K562 (cell line): Measurements from ENCODE around the gene OGFR. TPM values are rescaled to one million over a fixed set of nuclear protein-coding genes. Genes with fewer than 3 reads are reported as not detected.
A peak's percentile ranks its signal among the peaks of the same experiment; 100 is the strongest.

Experiments
- CBX3 ChIP-seq, 2 experiments: IDR thresholded peaks; 1 replicate in 1 of 2; 2 replicates in 1 of 2; pipeline ENCODE4 v1.6.1; 2012; ENCODE audit warnings: inconsistent platforms in 2 of 2, low read length in 2 of 2, borderline replicate concordance in 1 of 2, control low read depth in 1 of 2
- FOXA1 ChIP-seq: fragments of 450-650 bp; IDR thresholded peaks from 2 replicates; pipeline ENCODE4 v1.6.1; 2016; ENCODE audit warnings: mild to moderate bottlenecking, borderline replicate concordance
- LCOR ChIP-seq: sonication (generic); formaldehyde crosslinking; IDR thresholded peaks from 2 replicates; pipeline ENCODE4 v1.8.0; 2022; ENCODE audit warnings: mild to moderate bottlenecking, missing genetic modification reagents
- MLX ChIP-seq, 2 experiments: fragments of 450-650 bp in 1 of 2; sonication (generic) in 1 of 2; formaldehyde crosslinking; conservative IDR thresholded peaks; 2 replicates each; pipeline versions ENCODE4 v1.4.0 to v1.8.1; 2020 to 2022; ENCODE audit warnings: mild to moderate bottlenecking in 1 of 2, missing genetic modification reagents in 1 of 2
- MTA3 ChIP-seq: fragments of 450-650 bp; formaldehyde crosslinking; IDR thresholded peaks from 2 replicates; pipeline ENCODE4 v1.6.1; 2017; ENCODE audit warnings: mild to moderate bottlenecking, borderline replicate concordance
- RBM39 ChIP-seq: fragments of 200-400 bp; formaldehyde crosslinking; optimal IDR thresholded peaks from 2 replicates; pipeline ENCODE3; 2018; ENCODE audit warnings: low read depth, low read length
- SRSF7 ChIP-seq: fragments of 200-400 bp; formaldehyde crosslinking; optimal IDR thresholded peaks from 2 replicates; pipeline ENCODE3; 2017; ENCODE audit warnings: mild to moderate bottlenecking, low read depth, low read length
- ZFP30 ChIP-seq: fragments of 250-450 bp; sonication (Bioruptor Pico); IDR thresholded peaks from 2 replicates; pipeline ENCODE4 v1.8.0; 2022; ENCODE audit warnings: moderate library complexity, mild to moderate bottlenecking, inconsistent platforms, borderline replicate concordance
- ZKSCAN1 ChIP-seq: fragments of 150-350 bp; IDR thresholded peaks from 2 replicates; pipeline ENCODE4 v1.6.1; 2016; ENCODE audit warnings: low read depth, low read length
- ZNF175 ChIP-seq: fragments of 200-800 bp; sonication (Bioruptor generic); IDR thresholded peaks from 2 replicates; pipeline ENCODE4 v1.6.1; 2016; ENCODE audit warnings: low read depth, mild to moderate bottlenecking, missing genetic modification characterization, missing compliant biosample characterization
- ZNF184 ChIP-seq: sonication (generic); formaldehyde crosslinking; IDR thresholded peaks from 2 replicates; pipeline ENCODE4 v1.5.0; 2020; ENCODE audit warnings: missing genetic modification reagents
- ZNF444 ChIP-seq: fragments of 250-450 bp; sonication (Bioruptor Pico); IDR thresholded peaks from 2 replicates; pipeline ENCODE4 v1.4.0; 2020; ENCODE audit warnings: mild to moderate bottlenecking, moderate library complexity
- ZNF655 ChIP-seq: fragments of 250-450 bp; sonication (Bioruptor Pico); IDR thresholded peaks from 2 replicates; pipeline ENCODE4 v1.5.0; 2021
- polyA plus RNA-seq, 8 experiments: library from polyadenylated mRNA; depleted of rRNA in 4 of 8; stranded (reverse) in 5 of 8; unstranded in 3 of 8; fragments of >200 nt; fragmentation: Nextera tagmentation in 2 of 8; fragmentation: Illumina TruSeq in 1 of 8; extraction: Ambion mirVana in 2 of 8; extraction: Trizol in 1 of 8; gene quantifications; 2 replicates each; pipeline versions ENCODE4 v1.2.1 to v1.2.3, GENCODE V29; 2011 to 2014; ENCODE audit warnings: inconsistent platforms in 1 of 8, missing spikeins in 1 of 8
- total RNA-seq, 7 experiments: library from RNA; depleted of rRNA in 6 of 7; stranded (reverse); fragments of >200 nt in 6 of 7; fragmentation: Illumina TruSeq in 2 of 7; extraction: Trizol in 2 of 7; gene quantifications; 2 replicates each; pipeline versions ENCODE4 v1.2.1 to v1.2.3, GENCODE V29; 2011 to 2021; ENCODE audit warnings: low replicate concordance in 1 of 7
- TF ChIP-seq, protein P1 (sequence below): fragments of 450-650 bp; formaldehyde crosslinking; IDR thresholded peaks from 2 replicates; pipeline ENCODE4 v1.4.0; 2020; ENCODE audit warnings: mild to moderate bottlenecking, moderate library complexity
- TF ChIP-seq, protein P2 (sequence below): sonication (generic); formaldehyde crosslinking; IDR thresholded peaks from 2 replicates; pipeline ENCODE4 v1.8.0; 2022; ENCODE audit warnings: missing genetic modification reagents, mild to moderate bottlenecking, borderline replicate concordance
- TF ChIP-seq, protein P3 (sequence below): fragments of 450-650 bp; IDR thresholded peaks from 2 replicates; pipeline ENCODE4 v1.6.1; 2018; ENCODE audit not compliant: partially characterized antibody

Gene OGFR
- total and polyA plus RNA-seq, 9 of the 15 experiments (the other 6 are each of a cell fraction or from before 2014, with no cell fraction given), result 0.39 to 56.3 (median 17.5) TPM

- TF ChIP-seq MLX (CRISPR knock-in tag; conservative IDR thresholded peaks at IDR 0.05) (no peak), SRSF7 (no peak), CBX3 (IDR thresholded peaks at IDR 0.05; ENCODE audit: borderline replicate concordance in 1 of 2, low read length in 2 of 2) (peak in 1 of 2 experiments; percentile 27; a peak in 1 of 3 replicates), RBM39 (no peak), ZNF444 (CRISPR knock-in tag) (no peak), MTA3 (no peak; the same call in 1 of the 2 replicates), LCOR (no peak), ZNF655 (CRISPR knock-in tag) (no peak), ZKSCAN1 (no peak), ZNF184 (CRISPR knock-in tag) (no peak), ZFP30 (no peak), FOXA1 (no peak), ZNF175 (CRISPR knock-in tag) (0 out of 2 replicates have a peak, but pooled peaks have one; percentile 36)
- TF ChIP-seq, protein P1, sequence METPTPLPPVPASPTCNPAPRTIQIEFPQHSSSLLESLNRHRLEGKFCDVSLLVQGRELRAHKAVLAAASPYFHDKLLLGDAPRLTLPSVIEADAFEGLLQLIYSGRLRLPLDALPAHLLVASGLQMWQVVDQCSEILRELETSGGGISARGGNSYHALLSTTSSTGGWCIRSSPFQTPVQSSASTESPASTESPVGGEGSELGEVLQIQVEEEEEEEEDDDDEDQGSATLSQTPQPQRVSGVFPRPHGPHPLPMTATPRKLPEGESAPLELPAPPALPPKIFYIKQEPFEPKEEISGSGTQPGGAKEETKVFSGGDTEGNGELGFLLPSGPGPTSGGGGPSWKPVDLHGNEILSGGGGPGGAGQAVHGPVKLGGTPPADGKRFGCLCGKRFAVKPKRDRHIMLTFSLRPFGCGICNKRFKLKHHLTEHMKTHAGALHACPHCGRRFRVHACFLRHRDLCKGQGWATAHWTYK, result peak; percentile 88; the same call in 1 of the 2 replicates
- TF ChIP-seq, protein P2, sequence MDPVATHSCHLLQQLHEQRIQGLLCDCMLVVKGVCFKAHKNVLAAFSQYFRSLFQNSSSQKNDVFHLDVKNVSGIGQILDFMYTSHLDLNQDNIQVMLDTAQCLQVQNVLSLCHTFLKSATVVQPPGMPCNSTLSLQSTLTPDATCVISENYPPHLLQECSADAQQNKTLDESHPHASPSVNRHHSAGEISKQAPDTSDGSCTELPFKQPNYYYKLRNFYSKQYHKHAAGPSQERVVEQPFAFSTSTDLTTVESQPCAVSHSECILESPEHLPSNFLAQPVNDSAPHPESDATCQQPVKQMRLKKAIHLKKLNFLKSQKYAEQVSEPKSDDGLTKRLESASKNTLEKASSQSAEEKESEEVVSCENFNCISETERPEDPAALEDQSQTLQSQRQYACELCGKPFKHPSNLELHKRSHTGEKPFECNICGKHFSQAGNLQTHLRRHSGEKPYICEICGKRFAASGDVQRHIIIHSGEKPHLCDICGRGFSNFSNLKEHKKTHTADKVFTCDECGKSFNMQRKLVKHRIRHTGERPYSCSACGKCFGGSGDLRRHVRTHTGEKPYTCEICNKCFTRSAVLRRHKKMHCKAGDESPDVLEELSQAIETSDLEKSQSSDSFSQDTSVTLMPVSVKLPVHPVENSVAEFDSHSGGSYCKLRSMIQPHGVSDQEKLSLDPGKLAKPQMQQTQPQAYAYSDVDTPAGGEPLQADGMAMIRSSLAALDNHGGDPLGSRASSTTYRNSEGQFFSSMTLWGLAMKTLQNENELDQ (CRISPR knock-in tag), result no peak
- TF ChIP-seq, protein P3, sequence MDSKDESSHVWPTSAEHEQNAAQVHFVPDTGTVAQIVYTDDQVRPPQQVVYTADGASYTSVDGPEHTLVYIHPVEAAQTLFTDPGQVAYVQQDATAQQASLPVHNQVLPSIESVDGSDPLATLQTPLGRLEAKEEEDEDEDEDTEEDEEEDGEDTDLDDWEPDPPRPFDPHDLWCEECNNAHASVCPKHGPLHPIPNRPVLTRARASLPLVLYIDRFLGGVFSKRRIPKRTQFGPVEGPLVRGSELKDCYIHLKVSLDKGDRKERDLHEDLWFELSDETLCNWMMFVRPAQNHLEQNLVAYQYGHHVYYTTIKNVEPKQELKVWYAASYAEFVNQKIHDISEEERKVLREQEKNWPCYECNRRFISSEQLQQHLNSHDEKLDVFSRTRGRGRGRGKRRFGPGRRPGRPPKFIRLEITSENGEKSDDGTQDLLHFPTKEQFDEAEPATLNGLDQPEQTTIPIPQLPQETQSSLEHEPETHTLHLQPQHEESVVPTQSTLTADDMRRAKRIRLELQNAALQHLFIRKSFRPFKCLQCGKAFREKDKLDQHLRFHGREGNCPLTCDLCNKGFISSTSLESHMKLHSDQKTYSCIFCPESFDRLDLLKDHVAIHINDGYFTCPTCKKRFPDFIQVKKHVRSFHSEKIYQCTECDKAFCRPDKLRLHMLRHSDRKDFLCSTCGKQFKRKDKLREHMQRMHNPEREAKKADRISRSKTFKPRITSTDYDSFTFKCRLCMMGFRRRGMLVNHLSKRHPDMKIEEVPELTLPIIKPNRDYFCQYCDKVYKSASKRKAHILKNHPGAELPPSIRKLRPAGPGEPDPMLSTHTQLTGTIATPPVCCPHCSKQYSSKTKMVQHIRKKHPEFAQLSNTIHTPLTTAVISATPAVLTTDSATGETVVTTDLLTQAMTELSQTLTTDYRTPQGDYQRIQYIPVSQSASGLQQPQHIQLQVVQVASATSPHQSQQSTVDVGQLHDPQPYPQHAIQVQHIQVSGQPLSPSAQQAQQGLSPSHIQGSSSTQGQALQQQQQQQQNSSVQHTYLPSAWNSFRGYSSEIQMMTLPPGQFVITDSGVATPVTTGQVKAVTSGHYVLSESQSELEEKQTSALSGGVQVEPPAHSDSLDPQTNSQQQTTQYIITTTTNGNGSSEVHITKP, result no peak
These were observed 10.5 kb upstream of the OGFR start (continued) for GRCh38 chr20:62794007-62794724.
